ENCODE results near the gene TLX2.

The TLX2 gene

GRCh38 chr2:74511104-74511989, 2.9 kb upstream of the TLX2 start:
- FAIRE-seq = no peak
- no peak for DNase-seq (ENCODE audit: low spot score)

GRCh38 chr2:74512744-74513604, 1.3 kb upstream of the TLX2 start:
- no peak for DNase-seq (ENCODE audit: low spot score)
- FAIRE-seq = no peak

- FAIRE-seq (no peak), DNase-seq (ENCODE audit: low spot score) (peak; percentile 74)
Measured at GRCh38 chr2:74513605-74514367, 464 bp upstream of the TLX2 start.

GRCh38 chr2:74515271-74515980, 1.2 kb downstream of the TLX2 start:
- DNase-seq (ENCODE audit: low spot score) (no peak), FAIRE-seq (no peak)

GRCh38 chr2:74515981-74516633, 1.9 kb downstream of the TLX2 start:
- FAIRE-seq (no peak), DNase-seq (ENCODE audit: low spot score) (no peak)

- no peak for FAIRE-seq
- no peak for DNase-seq (ENCODE audit: low spot score)
Measured at GRCh38 chr2:74516650-74517049, 2.4 kb downstream of the TLX2 start.

- FAIRE-seq (no peak), DNase-seq (ENCODE audit: low spot score) (no peak)
Measured at GRCh38 chr2:74522516-74522915, 8.3 kb downstream of the TLX2 start.

GRCh38 chr2:74524005-74524404, 9.8 kb downstream of the TLX2 start:
- DNase-seq (ENCODE audit: low spot score) (no peak), FAIRE-seq (no peak)

- FAIRE-seq = no peak
- DNase-seq (ENCODE audit: low spot score) = no peak
Measured at GRCh38 chr2:74524955-74525716, 10.9 kb downstream of the TLX2 start.

- DNase-seq (ENCODE audit: low spot score) (no peak), FAIRE-seq (no peak)
Measured at GRCh38 chr2:74525717-74526648, 11.7 kb downstream of the TLX2 start, which contains the start of gene DQX1. Gene DQX1 (minus strand): TSS chr2:74526231. CDS start chr2:74525729, 502 bp downstream.

GRCh38 chr2:74526649-74527230, 12.5 kb downstream of the TLX2 start:
- DNase-seq (ENCODE audit: low spot score) = no peak
- FAIRE-seq = no peak

GRCh38 chr2:74527741-74528140, 13.5 kb downstream of the TLX2 start:
- FAIRE-seq = no peak
- no peak for DNase-seq (ENCODE audit: low spot score)

- DNase-seq (ENCODE audit: low spot score) = peak; percentile 30
- no peak for FAIRE-seq
Measured at GRCh38 chr2:74528600-74529356, 14.5 kb downstream of the TLX2 start.

GRCh38 chr2:74529357-74530238, 15.3 kb downstream of the TLX2 start, which contains the start of the genes AUP1 and HTRA2:
Gene AUP1 (minus strand): TSS chr2:74529706. CDS start chr2:74529629, 77 bp downstream.
Gene HTRA2 (plus strand): TSS chr2:74529933. CDS start chr2:74530007, 74 bp downstream.
- FAIRE-seq (peak; percentile 35), DNase-seq (ENCODE audit: low spot score) (peak; percentile 100)

- FAIRE-seq (no peak), DNase-seq (ENCODE audit: low spot score) (peak; percentile 59)
Measured at GRCh38 chr2:74530239-74531187, 16.3 kb downstream of the TLX2 start.

Measured in urothelium cell line (cell line).